Measurements from ENCODE around the gene RIPPLY2. TPM values are rescaled to one million over a fixed set of nuclear protein-coding genes. Genes with fewer than 3 reads are reported as not detected.

RIPPLY2 gene
- polyA plus RNA-seq, 3 donors, result not detected

DNA sequence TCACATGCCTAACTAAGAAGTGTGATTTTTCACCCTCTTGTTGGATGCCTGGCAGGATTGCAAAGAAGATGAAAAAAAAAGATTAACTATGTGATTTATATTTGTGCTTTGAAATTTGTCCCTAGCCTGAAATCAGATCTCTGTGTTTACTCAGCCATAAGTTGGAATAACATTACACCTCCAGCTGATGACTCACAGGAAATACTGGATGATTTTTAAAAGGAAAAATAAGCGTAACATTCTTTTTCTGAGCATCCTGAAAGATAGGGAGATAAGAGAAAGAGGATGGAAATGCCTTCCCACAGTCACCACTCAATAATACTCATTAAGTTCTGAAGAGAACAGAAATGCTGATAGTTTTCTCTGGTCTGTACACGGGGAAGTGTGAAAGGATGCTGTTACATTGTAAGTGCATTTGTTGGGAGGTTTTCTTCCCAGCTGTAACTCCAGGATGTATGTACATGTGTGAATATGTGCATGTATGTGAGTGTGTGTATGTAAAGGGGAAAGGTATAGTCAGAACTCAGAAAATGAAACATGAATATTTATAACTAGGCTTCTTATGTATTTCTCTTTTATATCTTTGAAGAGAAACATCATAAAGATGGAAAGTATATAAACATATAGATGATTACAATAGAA lies 37.4 kb upstream of the RIPPLY2 start:
- Histone ChIP-seq H3K4me3 (replicated peaks in 1 of 3; ENCODE audit: low read depth in 2 of 3, low read length in 3 of 3) (no peak overlapping the region), H3K9ac (ENCODE audit: insufficient read depth, low read length, poor library complexity, severe bottlenecking) (no peak overlapping the region), H4K20me1 (ENCODE audit: insufficient read depth, low read length) (no peaks in the 10 kb centered on the region), H3K9me3 (replicated peaks in 1 of 2; ENCODE audit: control insufficient read depth in 1 of 2, insufficient read depth in 1 of 2, low read length in 2 of 2) (no peaks in the 10 kb centered on the region), H3K4me2 (replicated peaks; ENCODE audit: extremely low read depth, low read length, poor library complexity, severe bottlenecking) (no peak overlapping the region), H3K27me3 (ENCODE audit: control insufficient read depth in 2 of 2, insufficient read depth in 2 of 2, low read length in 2 of 2) (no peaks in the 10 kb centered on the region), H2AFZ (ENCODE audit: insufficient read depth, low read depth, low read length, poor library complexity, severe bottlenecking) (no peak overlapping the region), H3K36me3 (replicated peaks in 1 of 2; ENCODE audit: control insufficient read depth in 1 of 2, insufficient read depth in 2 of 2, low read length in 2 of 2) (no peaks in the 10 kb centered on the region), H3K27ac (ENCODE audit: low read depth in 1 of 2, low read length in 2 of 2) (no peak overlapping the region), H3K4me1 (ENCODE audit: control insufficient read depth in 1 of 2, insufficient read depth in 2 of 2, low read length in 2 of 2) (no peaks in the 10 kb centered on the region), H3K79me2 (ENCODE audit: insufficient read depth, low read length) (no peaks in the 10 kb centered on the region)
- Mint-ChIP-seq H3K9me3 (peaks cover 0 to 3% (median 0%) of the 10 kb centered on the region in 7 donors), H3K4me1 (no peaks in the 10 kb centered on the region), H3K27ac (no peak overlapping the region), H3K27me3 (ENCODE audit: low read depth in 3 of 3) (peaks cover 0 to 3% (median 0%) of the 10 kb centered on the region in 3 donors), H3K36me3 (no peaks in the 10 kb centered on the region), H3K4me3 (no peak overlapping the region)
- WGBS (ENCODE audit: insufficient coverage), result no CpG with 5 or more reads among the region's 2 CpGs
- TF ChIP-seq CTCF (IDR thresholded peaks at IDR 0.05), result no peak
- intact Hi-C loops (cut with micrococcal nuclease), result no loop called here
- no peak for DNase-seq

- 67% methylated on average over 1 of the region's 3 CpGs for WGBS (ENCODE audit: insufficient coverage)
- no peak for DNase-seq
- Histone ChIP-seq H3K27me3 (ENCODE audit: control insufficient read depth in 2 of 2, insufficient read depth in 2 of 2, low read length in 2 of 2) (no peaks in the 10 kb centered on the region), H3K9me3 (replicated peaks in 1 of 2; ENCODE audit: control insufficient read depth in 1 of 2, insufficient read depth in 1 of 2, low read length in 2 of 2) (no peaks in the 10 kb centered on the region), H2AFZ (ENCODE audit: insufficient read depth, low read depth, low read length, poor library complexity, severe bottlenecking) (no peak overlapping the region), H3K4me3 (replicated peaks in 1 of 3; ENCODE audit: low read depth in 2 of 3, low read length in 3 of 3) (no peak overlapping the region), H3K79me2 (ENCODE audit: insufficient read depth, low read length) (no peaks in the 10 kb centered on the region), H3K27ac (ENCODE audit: low read depth in 1 of 2, low read length in 2 of 2) (no peak overlapping the region), H3K4me1 (ENCODE audit: control insufficient read depth in 1 of 2, insufficient read depth in 2 of 2, low read length in 2 of 2) (no peaks in the 10 kb centered on the region), H3K36me3 (replicated peaks in 1 of 2; ENCODE audit: control insufficient read depth in 1 of 2, insufficient read depth in 2 of 2, low read length in 2 of 2) (no peaks in the 10 kb centered on the region), H4K20me1 (ENCODE audit: insufficient read depth, low read length) (no peaks in the 10 kb centered on the region), H3K9ac (ENCODE audit: insufficient read depth, low read length, poor library complexity, severe bottlenecking) (no peak overlapping the region), H3K4me2 (replicated peaks; ENCODE audit: extremely low read depth, low read length, poor library complexity, severe bottlenecking) (no peak overlapping the region)
- peaks cover 0 to 3% (median 2%) of the 10 kb centered on the region in 3 donors for H3K27me3 Mint-ChIP-seq (ENCODE audit: low read depth in 3 of 3)
- no peak overlapping the region for H3K4me3 Mint-ChIP-seq
- H3K4me1 Mint-ChIP-seq, result no peaks in the 10 kb centered on the region
- H3K27ac Mint-ChIP-seq, result no peak overlapping the region
- intact Hi-C loops (cut with micrococcal nuclease), result no loop called here
- H3K9me3 Mint-ChIP-seq, result peaks cover 0 to 6% (median 0%) of the 10 kb centered on the region in 7 donors
- no peak for TF ChIP-seq CTCF (IDR thresholded peaks at IDR 0.05)
- no peaks in the 10 kb centered on the region for H3K36me3 Mint-ChIP-seq
Measured at GRCh38 chr6:83822629-83823169, 30.5 kb upstream of the RIPPLY2 start.
